DOHH2 (cell line): Measurements from ENCODE around the gene SEMA3E.

Experiments
- H3F3A ChIP-seq: fragments of 200-600 bp; sonication (generic), shearing (Covaris generic); 2 replicates; pipeline ENCODE4 v1.6.0; 2016; ENCODE audit warnings: antibody characterized with exemption, mild to moderate bottlenecking; ENCODE audit not compliant: control insufficient read depth, insufficient read depth
- H3K27ac ChIP-seq: fragments of 200-600 bp; sonication (generic); 2 replicates; pipeline ENCODE4 v1.5.1; 2014; ENCODE audit warnings: low read depth, mild to moderate bottlenecking, low read length, moderate library complexity
- H3K27me3 ChIP-seq: fragments of 200-600 bp; sonication (generic); 2 replicates; pipeline ENCODE4 v1.6.1; 2014; ENCODE audit warnings: mild to moderate bottlenecking, low read length, mixed read lengths; ENCODE audit not compliant: control insufficient read depth
- H3K36me3 ChIP-seq: fragments of 200-600 bp; sonication (generic); 2 replicates; pipeline ENCODE4 v1.6.1; 2014; ENCODE audit warnings: mild to moderate bottlenecking, low read length, moderate library complexity, mixed read lengths; ENCODE audit not compliant: control insufficient read depth
- H3K4me1 ChIP-seq: fragments of 200-600 bp; sonication (generic); 2 replicates; pipeline ENCODE4 v1.6.1; 2014; ENCODE audit warnings: mild to moderate bottlenecking, low read length, mixed read lengths; ENCODE audit not compliant: control insufficient read depth
- H3K4me2 ChIP-seq: fragments of 200-600 bp; sonication (generic); 2 replicates; pipeline ENCODE4 v1.6.0; 2014; ENCODE audit warnings: mild to moderate bottlenecking, low read length, moderate library complexity
- H3K4me3 ChIP-seq: fragments of 200-600 bp; sonication (generic); 2 replicates; pipeline ENCODE4 v1.5.1; 2014; ENCODE audit warnings: mild to moderate bottlenecking, low read length, mixed read lengths
- H3K79me2 ChIP-seq: fragments of 200-600 bp; sonication (generic); 2 replicates; pipeline ENCODE4 v1.6.1; 2014; ENCODE audit warnings: mild to moderate bottlenecking, low read length, mixed read lengths; ENCODE audit not compliant: control insufficient read depth
- H3K9me2 ChIP-seq: fragments of 200-600 bp; sonication (generic); replicated peaks from 2 replicates; pipeline ENCODE4 v1.6.1; 2014; ENCODE audit warnings: mild to moderate bottlenecking, low read length, mixed read lengths; ENCODE audit not compliant: control insufficient read depth
- H3K9me3 ChIP-seq: fragments of 200-600 bp; sonication (generic); 2 replicates; pipeline ENCODE4 v1.6.1; 2014; ENCODE audit warnings: antibody characterized with exemption, low read length, mixed read lengths; ENCODE audit not compliant: control insufficient read depth, insufficient read depth
- H4K20me1 ChIP-seq: fragments of 200-600 bp; sonication (generic); 2 replicates; pipeline ENCODE4 v1.6.0; 2014; ENCODE audit warnings: low read depth, mild to moderate bottlenecking, antibody characterized with exemption, low read length, moderate library complexity; ENCODE audit not compliant: control insufficient read depth, insufficient read depth
- CTCF ChIP-seq: fragments of 200-600 bp; sonication (generic); IDR thresholded peaks from one replicate; pipeline ENCODE4 v1.5.1; 2014; ENCODE audit warnings: antibody characterized with exemption, mild to moderate bottlenecking, low read depth, low read length; ENCODE audit not compliant: poor library complexity, severe bottlenecking
- EZH2phosphoT487 ChIP-seq: fragments of 200-600 bp; sonication (generic); IDR thresholded peaks from 2 replicates; pipeline ENCODE4 v1.6.1; 2017; ENCODE audit warnings: borderline replicate concordance, mild to moderate bottlenecking, antibody characterized with exemption, low read length, moderate library complexity, mixed read lengths

The SEMA3E gene

GRCh38 chr7:83429493-83429892 lies 219.4 kb downstream of the SEMA3E start:
- H3K4me3 ChIP-seq: no peak overlapping the region
- no peaks in the 10 kb centered on the region for H3K4me1 ChIP-seq
- no peak overlapping the region for H3K4me2 ChIP-seq
- H3K79me2 ChIP-seq: no peaks in the 10 kb centered on the region
- no peaks in the 10 kb centered on the region for H3K9me3 ChIP-seq
- no peak overlapping the region for H3K27ac ChIP-seq
- no peak for TF ChIP-seq EZH2phosphoT487
- H3K36me3 ChIP-seq: no peaks in the 10 kb centered on the region
- H3K9me2 ChIP-seq: no peaks in the 10 kb centered on the region
- H3F3A ChIP-seq: no peaks in the 10 kb centered on the region
- no peaks in the 10 kb centered on the region for H3K27me3 ChIP-seq
- no peaks in the 10 kb centered on the region for H4K20me1 ChIP-seq

- no peak for TF ChIP-seq CTCF
- no peak for TF ChIP-seq EZH2phosphoT487
- H3F3A ChIP-seq: no peaks in the 10 kb centered on the region
- H3K79me2 ChIP-seq: no peaks in the 10 kb centered on the region
- H3K27me3 ChIP-seq: no peaks in the 10 kb centered on the region
- no peak overlapping the region for H3K4me3 ChIP-seq
- no peaks in the 10 kb centered on the region for H4K20me1 ChIP-seq
- H3K4me1 ChIP-seq: no peaks in the 10 kb centered on the region
- H3K36me3 ChIP-seq: no peaks in the 10 kb centered on the region
- H3K27ac ChIP-seq: no peak overlapping the region
- no peak overlapping the region for H3K4me2 ChIP-seq
- H3K9me3 ChIP-seq: no peaks in the 10 kb centered on the region
- no peaks in the 10 kb centered on the region for H3K9me2 ChIP-seq
These were observed 221.1 kb downstream of the SEMA3E start for GRCh38 chr7:83427884-83428283.

- no peak overlapping the region for H3K4me3 ChIP-seq
- H3K27me3 ChIP-seq: no peaks in the 10 kb centered on the region
- no peak for TF ChIP-seq CTCF
- no peak for TF ChIP-seq EZH2phosphoT487
- H3K79me2 ChIP-seq: no peaks in the 10 kb centered on the region
- H3K4me1 ChIP-seq: no peaks in the 10 kb centered on the region
- H3F3A ChIP-seq: no peaks in the 10 kb centered on the region
- no peaks in the 10 kb centered on the region for H4K20me1 ChIP-seq
- no peak overlapping the region for H3K27ac ChIP-seq
- no peaks in the 10 kb centered on the region for H3K9me2 ChIP-seq
- H3K9me3 ChIP-seq: no peaks in the 10 kb centered on the region
- H3K36me3 ChIP-seq: no peaks in the 10 kb centered on the region
- no peak overlapping the region for H3K4me2 ChIP-seq
These were observed 222.6 kb downstream of the SEMA3E start for GRCh38 chr7:83426325-83426724.

- H3K9me2 ChIP-seq: no peaks in the 10 kb centered on the region
- no peaks in the 10 kb centered on the region for H3K9me3 ChIP-seq
- H3K27me3 ChIP-seq: no peaks in the 10 kb centered on the region
- H4K20me1 ChIP-seq: no peaks in the 10 kb centered on the region
- no peak overlapping the region for H3K4me3 ChIP-seq
- no peak overlapping the region for H3K4me2 ChIP-seq
- no peaks in the 10 kb centered on the region for H3K4me1 ChIP-seq
- TF ChIP-seq EZH2phosphoT487: no peak
- TF ChIP-seq CTCF: no peak
- H3K79me2 ChIP-seq: no peaks in the 10 kb centered on the region
- no peaks in the 10 kb centered on the region for H3F3A ChIP-seq
- no peaks in the 10 kb centered on the region for H3K36me3 ChIP-seq
- no peak overlapping the region for H3K27ac ChIP-seq
These were observed 229.9 kb downstream of the SEMA3E start for GRCh38 chr7:83419013-83419412.
